ENCODE results near the gene TIGAR.
A peak's percentile ranks its signal among the peaks of the same experiment; 100 is the strongest.

The TIGAR gene, protein sequence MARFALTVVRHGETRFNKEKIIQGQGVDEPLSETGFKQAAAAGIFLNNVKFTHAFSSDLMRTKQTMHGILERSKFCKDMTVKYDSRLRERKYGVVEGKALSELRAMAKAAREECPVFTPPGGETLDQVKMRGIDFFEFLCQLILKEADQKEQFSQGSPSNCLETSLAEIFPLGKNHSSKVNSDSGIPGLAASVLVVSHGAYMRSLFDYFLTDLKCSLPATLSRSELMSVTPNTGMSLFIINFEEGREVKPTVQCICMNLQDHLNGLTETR

DNA sequence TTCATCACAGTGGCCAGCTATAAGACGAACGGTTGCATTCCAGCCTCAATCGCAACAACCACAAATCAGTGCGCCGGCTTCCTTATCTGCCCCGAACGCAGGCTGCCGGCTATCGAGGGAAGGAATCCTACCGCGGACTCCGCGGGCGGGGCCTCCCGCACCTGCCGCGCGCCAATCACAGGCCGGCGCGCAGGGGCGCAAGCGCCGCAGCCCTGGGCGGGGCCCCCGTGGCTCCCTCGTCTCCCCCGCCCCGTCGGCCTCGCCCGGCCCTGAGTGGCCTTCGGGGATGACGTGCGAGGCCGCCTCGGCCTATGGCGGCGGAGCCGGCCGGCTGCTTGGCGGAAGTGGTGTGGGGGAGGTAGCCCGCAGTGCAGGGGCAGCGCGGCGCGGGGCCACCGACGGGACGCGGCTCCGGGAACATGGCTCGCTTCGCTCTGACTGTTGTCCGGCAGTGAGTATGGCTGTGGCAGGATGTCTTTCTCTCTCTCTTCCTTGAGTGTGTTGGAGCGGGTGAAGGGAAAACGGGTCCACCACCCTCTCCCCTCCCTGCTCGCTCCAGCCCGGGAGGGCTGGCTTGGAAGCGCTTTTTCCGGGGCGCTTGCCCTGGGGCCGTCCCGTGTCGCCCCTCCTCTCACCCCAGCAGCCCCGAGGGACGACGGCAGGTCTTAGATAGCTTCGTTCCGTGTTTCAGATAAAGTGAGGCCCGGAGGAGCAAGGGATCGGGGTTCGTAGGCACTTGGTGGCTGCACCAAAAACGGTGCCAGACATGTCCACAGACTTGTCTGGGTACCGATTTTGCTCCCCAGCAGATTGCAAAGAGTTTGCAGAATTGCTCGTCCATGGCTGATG lies at the start of gene TIGAR:
Gene TIGAR, plus strand, starts transcription at position 361 of the 849 bp plus-strand sequence. Its CDS starts 59 bp downstream, at position 420.
- peak; percentile 84 for DNase-seq (ENCODE audit: low read depth)

DNA sequence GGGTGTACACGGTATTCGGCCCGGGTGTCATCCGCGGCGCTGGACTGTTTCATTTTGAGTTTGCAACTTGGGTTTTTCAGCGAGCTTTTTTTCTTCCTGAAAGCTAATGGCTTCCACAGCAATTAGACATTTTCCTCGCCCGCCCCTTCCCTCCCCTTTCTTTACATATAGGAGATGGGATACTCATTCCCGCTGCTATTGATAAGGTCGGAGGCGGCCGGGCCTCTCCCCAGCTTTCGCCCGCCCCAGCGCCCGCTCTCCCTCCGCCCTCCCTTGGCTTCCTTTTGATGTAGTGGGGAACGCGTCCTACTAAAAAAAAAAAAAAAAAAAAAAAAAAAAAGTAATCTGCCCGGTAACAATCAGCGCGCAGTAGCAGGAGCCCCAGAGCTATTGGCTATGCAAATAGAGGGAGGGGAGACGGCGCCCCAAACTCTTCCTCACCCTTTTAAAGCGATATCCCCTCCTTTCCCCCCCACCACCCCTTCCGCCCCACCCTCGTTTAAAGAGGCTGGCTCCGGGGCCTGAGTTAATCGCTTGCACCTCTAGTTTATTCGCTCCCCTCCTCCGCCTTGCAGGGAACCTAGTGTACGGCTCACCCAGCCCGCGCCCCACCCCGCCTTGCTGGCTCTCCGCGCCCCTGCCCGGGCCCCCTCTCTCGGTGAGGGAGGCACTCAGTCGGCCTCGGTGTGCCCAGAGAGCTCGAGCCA lies 49.1 kb upstream of the TIGAR start:
- peak; percentile 92 for DNase-seq (ENCODE audit: low read depth)

DNA sequence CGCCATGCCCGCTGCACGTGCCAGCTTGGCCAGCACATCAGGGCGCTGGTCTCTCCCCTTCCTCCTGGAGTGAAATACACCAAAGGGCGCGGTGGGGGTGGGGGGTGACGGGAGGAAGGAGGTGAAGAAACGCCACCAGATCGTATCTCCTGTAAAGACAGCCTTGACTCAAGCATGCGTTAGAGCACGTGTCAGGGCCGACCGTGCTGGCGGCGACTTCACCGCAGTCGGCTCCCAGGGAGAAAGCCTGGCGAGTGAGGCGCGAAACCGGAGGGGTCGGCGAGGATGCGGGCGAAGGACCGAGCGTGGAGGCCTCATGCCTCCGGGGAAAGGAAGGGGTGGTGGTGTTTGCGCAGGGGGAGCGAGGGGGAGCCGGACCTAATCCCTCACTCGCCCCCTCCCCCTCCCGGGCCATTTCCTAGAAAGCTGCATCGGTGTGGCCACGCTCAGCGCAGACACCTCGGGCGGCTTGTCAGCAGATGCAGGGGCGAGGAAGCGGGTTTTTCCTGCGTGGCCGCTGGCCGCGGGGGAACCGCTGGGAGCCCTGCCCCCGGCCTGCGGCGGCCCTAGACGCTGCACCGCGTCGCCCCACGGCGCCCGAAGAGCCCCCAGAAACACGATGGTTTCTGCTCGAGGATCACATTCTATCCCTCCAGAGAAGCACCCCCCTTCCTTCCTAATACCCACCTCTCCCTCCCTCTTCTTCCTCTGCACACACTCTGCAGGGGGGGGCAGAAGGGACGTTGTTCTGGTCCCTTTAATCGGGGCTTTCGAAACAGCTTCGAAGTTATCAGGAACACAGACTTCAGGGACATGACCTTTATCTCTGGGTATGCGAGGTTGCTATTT lies 48.4 kb upstream of the TIGAR start:
- DNase-seq (ENCODE audit: low read depth): peak; percentile 67

DNA sequence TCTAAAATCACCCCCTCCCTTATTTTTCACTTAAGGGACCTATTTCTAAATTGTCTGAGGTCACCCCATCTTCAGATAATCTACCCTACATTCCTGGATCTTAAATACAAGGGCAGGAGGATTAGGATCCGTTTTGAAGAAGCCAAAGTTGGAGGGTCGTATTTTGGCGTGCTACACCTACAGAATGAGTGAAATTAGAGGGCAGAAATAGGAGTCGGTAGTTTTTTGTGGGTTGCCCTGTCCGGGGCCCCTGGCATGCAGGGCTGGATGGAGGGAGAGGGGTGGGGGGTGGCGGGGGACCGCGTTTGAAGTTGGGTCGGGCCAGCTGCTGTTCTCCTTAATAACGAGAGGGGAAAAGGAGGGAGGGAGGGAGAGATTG lies 47.8 kb upstream of the TIGAR start:
- no peak for DNase-seq (ENCODE audit: low read depth)

DNA sequence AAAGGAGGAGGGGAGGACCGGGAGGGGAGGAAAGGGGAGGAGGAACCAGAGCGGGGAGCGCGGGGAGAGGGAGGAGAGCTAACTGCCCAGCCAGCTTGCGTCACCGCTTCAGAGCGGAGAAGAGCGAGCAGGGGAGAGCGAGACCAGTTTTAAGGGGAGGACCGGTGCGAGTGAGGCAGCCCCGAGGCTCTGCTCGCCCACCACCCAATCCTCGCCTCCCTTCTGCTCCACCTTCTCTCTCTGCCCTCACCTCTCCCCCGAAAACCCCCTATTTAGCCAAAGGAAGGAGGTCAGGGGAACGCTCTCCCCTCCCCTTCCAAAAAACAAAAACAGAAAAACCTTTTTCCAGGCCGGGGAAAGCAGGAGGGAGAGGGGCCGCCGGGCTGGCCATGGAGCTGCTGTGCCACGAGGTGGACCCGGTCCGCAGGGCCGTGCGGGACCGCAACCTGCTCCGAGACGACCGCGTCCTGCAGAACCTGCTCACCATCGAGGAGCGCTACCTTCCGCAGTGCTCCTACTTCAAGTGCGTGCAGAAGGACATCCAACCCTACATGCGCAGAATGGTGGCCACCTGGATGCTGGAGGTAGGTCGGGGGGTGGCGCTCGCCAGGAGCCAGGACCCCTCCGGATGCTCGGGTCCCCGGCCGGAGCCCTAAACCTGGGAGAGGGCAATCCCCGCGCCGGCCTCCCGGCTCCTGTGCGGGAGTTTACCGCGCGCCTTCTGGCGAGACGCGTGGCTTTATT lies 47.2 kb upstream of the TIGAR start, which contains the start of gene CCND2:
Gene CCND2, plus strand, starts transcription at position 111 of the 744 bp plus-strand sequence. Its CDS starts 279 bp downstream, at position 390.
- DNase-seq (ENCODE audit: low read depth): peak; percentile 79

DNA sequence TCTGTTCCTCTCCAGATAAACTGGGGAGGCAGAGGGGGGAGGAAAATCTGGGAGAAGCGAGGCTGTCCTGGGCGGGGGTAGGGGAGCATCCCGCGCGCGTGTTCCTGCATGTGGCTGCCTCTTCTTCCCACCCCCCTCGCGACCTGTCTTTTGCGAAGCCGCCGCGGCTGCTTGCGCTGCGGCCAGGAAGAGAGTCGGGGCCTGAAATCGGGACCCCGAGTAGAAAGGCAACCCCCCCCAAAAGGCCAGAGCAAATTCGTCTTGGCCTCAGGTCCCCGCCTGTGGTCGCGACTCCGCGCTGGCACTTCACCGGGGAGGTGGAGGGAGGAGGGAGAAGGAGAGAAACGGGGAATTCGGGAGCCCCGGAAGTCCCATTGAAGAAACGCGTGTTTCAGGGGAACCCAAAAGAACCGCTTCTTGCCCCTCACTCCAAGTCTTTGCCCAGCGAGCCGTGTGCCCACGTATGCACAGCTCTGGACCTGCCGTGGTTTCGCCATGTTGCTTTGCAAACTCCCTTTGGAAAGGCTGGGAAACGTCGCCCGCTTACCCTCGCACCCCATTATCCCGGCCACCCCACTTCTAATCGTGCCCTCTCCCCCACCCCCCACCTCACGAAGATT lies 46.5 kb upstream of the TIGAR start:
- no peak for DNase-seq (ENCODE audit: low read depth)

DNA sequence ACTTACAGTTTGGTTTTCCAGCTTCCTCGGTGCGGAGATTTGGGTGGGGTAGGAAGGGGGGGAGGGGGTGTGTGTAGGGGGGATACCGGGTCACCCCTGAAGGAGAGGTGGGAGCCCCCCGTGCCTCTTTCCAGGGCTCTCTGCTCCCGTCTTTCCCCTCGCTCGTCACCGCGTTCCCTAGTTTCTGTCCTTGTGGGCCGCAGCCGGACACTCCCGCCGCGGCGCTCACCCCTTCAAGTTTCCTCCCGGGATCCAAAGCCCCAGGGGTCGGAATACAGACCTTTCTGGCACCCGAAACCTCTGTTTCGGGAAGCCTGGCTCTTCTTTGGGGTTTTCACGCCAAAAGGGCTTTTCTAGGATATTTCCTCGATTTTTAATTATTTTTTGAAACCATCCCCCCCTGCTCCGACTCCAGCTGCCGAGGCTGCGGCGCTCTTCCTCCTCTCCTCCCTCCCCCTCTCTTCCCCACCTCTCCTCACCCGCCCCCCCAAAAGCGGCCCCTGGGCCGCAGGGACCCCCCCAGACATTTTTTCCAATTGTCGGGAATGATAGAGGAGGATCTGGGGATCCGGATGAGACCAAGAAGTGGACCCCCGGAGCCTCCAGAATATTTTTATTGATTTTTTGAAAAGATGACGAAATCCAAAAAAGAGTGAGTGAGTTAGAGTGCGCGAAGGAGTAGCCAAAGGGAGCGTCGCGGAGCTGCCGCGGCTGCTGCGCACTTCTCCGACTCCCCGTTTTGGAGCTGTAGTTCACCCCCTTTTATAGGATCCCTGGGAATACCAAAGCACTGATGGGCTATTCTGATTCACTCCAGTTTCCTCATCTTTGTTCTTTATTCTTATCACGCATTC lies 45.8 kb upstream of the TIGAR start:
- no peak for DNase-seq (ENCODE audit: low read depth)

DNA sequence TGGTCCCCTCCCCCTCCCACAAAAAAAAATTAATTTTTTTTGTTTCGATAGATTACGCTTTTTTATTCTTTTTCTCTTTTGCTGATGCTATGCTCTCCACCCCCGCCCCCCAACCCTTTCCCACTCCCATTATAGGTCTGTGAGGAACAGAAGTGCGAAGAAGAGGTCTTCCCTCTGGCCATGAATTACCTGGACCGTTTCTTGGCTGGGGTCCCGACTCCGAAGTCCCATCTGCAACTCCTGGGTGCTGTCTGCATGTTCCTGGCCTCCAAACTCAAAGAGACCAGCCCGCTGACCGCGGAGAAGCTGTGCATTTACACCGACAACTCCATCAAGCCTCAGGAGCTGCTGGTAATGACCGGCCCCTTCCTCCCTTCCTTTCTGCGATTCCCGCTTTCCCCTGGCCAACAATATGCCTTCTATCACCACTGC lies 45.1 kb upstream of the TIGAR start:
- no peak for DNase-seq (ENCODE audit: low read depth)

DNA sequence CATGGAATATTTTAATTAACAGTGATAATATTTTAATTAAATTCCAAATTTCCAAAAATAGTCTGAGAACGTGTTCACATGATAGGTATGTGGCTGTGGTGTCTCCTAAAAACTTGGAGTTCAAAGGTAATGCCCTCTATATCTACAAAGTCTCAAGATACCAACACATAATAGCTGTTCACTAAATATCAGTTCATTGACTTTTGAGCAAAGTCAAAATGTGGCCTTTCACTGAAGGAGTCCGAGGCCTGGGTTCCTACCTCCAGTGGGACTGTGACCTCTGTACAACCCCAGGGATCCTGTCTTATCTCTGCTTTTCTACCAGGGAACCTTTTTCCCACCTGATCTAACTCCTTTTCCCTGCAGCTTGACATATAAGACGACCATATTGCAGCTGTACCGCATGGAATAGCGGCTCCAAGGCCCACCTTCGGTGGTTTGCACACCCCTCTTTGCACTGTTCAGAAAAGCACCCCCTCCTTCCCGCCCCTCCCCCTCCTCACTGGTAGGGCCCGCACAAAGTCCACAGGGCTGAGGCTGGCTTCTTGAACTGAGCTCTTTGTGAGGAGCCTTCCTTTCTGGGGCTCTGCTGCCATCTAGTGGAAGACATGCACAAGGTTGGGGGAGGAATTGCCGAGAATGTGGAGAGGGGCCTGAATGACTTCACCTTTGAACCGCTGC lies 44.3 kb upstream of the TIGAR start:
- DNase-seq (ENCODE audit: low read depth): peak; percentile 84

DNA sequence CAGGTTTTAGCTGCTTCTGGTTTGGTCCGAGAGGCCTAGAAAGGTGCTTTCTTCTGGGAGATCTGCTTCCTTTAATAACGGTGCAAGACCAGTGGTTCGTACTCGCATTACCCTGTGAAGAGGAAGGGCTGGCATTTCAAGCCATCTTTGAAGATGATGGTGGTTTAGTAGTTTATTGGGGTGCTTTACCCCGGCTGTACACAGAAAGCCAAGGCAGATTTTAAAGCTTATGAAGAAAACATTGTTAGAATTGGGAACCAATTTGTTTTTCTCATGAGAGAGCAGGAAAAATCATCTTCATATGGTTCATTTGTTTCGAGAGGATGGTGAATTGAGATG lies 43.8 kb upstream of the TIGAR start:
- no peak for DNase-seq (ENCODE audit: low read depth)

DNA sequence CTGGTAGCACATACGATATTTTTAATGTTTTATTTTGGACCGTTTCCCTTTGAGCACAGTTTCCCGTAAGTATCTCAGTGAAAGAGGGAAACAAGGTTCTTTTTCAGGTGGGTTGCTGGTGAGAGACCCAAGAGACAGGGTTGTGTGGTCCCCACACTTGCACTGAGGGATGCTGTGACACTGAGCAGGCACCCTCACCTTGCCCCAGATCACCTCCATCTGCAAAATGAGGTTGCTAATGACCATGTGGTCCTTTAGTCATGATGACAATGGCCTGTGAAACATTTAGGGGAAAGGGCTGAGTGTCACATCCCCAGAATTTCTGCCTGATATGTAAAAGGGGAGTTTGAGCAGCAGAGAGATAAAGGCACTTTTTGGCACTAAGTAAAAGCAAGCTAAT lies 43.2 kb upstream of the TIGAR start:
- no peak for DNase-seq (ENCODE audit: low read depth)

DNA sequence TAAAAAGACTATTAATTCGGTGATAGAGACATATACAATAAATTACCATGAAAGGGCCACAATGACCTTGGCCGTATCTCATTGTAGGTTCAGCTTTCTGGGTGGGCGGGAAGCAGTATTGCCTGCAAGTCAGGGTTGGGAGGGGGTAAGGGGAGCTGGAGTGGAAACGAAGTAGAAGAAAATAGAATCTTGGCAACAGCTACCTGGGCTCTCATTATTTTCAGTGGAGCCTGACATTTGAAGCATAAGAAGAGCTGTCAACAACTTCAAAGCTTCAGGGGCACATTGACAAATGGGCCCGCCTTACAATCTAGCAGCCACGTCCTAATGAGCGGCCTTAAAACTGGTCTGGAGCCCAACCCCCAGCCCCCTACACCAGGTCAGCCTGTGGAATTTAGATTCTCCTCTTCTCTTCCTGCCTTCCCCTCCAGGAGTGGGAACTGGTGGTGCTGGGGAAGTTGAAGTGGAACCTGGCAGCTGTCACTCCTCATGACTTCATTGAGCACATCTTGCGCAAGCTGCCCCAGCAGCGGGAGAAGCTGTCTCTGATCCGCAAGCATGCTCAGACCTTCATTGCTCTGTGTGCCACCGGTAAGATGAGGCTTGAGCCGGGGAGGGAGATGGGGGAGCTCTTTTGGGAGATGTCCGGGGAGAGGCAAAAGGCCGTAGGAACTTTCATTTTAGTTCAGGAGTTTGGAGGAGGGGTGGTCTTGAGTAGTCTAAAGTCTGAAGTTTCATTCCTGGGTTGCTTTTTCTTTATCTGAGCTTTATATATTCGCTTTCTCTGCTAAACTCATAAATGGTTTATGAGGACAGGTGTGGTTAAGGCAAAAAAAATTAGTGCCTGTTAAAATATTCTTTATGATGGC lies 42.5 kb upstream of the TIGAR start:
- DNase-seq (ENCODE audit: low read depth): no peak

DNA sequence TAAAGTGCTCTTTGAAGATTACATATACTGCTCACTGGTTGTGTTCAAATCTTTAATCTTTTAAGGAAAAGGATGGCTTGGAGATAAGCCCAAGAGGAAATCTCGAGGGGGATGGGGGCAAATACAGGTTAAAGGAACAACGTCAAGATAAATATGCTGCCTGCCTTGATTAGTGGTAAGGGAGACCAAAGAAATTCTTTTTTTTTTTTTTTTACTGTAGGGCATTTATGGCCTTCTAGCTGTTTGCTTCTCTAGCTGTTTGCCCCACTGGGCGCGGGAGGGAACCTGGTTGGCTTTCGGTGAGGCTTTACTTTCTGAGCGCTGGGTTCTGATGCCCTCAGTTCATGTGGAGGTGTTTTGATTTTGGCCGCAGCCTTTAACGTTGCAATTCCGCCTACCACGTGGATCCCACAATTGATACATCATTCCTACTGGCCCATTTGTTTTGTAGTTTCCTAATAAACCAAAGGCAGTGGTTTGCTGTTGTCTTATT lies 41.8 kb upstream of the TIGAR start:
- no peak for DNase-seq (ENCODE audit: low read depth)

DNA sequence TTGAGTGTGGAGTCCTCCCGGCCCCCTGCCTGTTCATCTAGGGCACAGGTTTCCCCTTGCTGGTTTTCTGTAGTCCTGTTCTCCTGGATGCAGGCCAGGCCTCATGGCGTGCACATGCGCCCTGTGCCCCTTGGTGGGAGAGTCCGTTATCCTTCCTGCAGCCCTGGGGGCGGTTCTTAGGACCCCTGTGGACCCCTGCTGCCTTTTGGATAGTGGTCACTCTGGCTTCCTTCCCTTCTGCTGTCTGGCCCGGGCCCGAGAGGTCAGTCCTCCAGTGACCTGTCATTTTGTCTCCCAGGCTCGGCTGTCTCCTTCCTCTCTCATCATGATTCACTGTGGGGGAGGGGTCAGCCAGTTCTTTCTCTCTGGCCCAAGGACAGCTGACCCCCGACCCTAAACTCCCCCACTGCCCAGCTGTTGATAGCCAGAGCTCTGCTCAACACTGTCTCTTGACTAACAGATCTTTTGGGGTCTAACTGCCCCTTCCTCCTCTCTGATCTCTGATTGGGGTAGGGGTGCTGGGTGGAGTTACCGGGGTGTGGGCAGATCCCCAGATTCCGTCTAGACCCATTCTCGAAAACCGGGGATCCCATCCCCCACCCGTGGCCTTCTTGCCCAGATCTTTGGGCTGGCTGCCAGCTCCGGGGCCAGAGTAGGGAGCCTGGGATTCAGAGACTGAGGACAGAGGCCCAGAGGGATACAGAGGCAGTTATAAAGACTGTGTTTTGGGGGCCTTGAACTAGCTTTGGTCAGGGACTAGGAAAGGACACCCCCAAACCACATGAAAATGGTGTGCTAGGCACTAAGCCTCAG lies 40.5 kb upstream of the TIGAR start:
- DNase-seq (ENCODE audit: low read depth): no peak

DNA sequence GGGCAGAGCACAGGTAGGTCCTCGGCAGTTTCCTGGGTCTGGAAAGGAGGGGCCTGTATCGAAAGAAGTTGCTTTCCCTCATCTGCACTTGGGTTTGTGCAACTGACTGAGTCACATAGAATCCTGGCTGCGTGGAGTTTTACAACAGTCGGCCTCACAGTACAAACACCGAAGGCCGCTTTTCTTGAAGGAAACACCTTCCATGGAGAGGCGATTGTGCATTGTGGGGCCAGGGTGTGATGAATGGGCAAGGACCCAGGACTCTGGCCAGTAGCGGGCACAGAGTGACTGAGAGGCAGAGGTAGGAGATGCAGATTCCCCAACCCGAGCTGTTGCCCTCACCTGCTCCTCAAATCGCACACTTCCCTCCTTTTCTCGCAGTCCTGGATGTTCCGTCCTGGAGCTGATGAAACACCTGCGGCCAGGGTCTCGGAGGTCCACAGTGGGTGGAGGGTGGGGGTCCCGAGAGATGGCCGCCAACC lies 39.8 kb upstream of the TIGAR start:
- no peak for DNase-seq (ENCODE audit: low read depth)

DNA sequence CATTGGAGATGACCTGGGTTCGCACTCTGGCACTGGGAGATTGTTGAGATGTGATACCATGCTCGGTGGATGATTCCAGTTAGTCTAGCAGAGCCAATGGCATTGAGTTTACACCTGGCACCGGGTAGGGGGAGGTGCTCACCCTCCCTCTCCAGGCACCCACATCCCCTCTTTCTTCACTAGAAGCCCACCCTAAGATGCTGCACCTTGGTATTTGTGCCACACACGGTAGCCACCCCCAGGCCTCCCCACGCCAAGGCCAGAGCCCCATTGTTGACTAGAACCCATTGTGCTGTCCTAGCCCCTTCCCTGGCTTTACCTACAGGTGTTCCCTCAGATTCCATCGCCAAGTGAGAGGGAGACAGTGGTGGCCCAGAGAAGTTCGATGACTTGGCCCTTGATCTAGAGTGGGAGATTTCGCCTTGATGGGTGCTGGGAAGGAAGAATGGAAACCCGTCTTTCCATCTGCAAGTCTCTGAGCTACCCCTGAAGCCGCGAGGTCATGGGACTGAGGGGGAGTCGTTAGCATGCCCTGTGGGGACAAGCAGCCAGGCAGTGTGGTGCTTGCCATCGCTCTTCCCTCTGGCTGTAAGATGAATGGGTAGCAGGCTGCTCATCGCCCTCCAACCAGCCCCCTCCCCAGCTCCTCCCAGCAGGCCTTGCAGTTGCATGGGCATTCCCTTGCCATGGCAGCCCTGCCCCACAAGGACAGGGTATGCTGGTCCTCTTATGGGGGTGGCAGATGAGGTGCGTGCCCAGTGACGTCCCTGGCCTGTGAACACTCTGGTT lies 38.7 kb upstream of the TIGAR start:
- no peak for DNase-seq (ENCODE audit: low read depth)
